Astrocyte (in vitro differentiated cells and primary cell): ENCODE data around the gene AK8.

Experiments used
- EZH2 ChIP-seq: IDR thresholded peaks from 2 replicates; pipeline ENCODE4 v1.6.1; 2012; ENCODE audit warnings: mild to moderate bottlenecking, low read length, inconsistent platforms; ENCODE audit not compliant: insufficient read depth
- TF ChIP-seq, protein P1 (sequence below): IDR thresholded peaks from 2 replicates; pipeline ENCODE4 v1.5.1; 2011; ENCODE audit warnings: low read depth, mild to moderate bottlenecking, inconsistent platforms, low read length, moderate library complexity; ENCODE audit not compliant: insufficient read depth

DNA sequence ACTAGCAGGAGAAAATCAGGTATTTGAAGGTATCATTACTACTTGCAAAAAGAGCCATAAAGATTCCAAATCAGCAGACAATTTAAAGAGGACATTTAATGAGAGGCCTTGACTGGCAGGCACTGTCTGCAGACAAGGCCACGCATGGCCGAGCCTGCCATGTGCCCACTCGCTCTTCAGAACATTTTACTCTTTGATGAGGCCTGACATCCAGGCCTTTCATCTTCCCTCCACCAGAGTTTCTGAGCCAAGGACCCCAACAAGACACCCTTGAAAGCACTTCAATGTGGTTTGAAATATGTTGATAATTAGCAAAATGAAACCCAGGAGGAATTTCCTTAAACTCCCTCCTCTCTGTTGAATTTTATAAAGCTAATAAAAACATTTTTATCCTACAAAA lies 16.4 kb downstream of the AK8 start:
- no peak for TF ChIP-seq EZH2
- TF ChIP-seq, protein P1, sequence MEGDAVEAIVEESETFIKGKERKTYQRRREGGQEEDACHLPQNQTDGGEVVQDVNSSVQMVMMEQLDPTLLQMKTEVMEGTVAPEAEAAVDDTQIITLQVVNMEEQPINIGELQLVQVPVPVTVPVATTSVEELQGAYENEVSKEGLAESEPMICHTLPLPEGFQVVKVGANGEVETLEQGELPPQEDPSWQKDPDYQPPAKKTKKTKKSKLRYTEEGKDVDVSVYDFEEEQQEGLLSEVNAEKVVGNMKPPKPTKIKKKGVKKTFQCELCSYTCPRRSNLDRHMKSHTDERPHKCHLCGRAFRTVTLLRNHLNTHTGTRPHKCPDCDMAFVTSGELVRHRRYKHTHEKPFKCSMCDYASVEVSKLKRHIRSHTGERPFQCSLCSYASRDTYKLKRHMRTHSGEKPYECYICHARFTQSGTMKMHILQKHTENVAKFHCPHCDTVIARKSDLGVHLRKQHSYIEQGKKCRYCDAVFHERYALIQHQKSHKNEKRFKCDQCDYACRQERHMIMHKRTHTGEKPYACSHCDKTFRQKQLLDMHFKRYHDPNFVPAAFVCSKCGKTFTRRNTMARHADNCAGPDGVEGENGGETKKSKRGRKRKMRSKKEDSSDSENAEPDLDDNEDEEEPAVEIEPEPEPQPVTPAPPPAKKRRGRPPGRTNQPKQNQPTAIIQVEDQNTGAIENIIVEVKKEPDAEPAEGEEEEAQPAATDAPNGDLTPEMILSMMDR: no peak
